NCI-H524 (cell line): ENCODE data around the gene RHOBTB1.
"Not testable (repeated sequence)": the region's sequence is repeated elsewhere in the genome, so short reads cannot be mapped to it uniquely, and the experiment has no call there.

Experiments used
- DNase-seq, 2 experiments: peaks; one replicate each; lab custom pipeline; 2025; lab: John Stamatoyannopoulos, UW

Gene RHOBTB1

DNA sequence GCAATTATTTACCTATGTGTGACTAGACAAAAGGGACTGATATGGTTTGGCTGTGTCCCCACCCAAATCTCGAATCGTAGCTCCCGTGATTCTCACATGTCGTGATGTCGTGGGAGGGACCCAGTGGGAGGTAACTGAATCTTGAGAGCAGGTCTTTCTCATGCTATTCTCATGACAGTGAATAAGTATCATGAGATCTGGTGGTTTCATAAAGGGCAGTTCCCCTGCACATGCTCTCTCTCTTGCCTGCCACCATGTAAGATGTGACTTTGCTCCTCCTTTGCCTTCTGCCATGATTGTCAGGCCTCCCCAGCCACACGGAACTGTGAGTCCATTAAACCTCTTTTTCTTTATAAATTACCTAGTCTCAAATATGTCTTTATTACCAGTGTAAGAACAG, 37.2 kb downstream of the RHOBTB1 start:
- not testable (repeated sequence) for DNase-seq

DNA sequence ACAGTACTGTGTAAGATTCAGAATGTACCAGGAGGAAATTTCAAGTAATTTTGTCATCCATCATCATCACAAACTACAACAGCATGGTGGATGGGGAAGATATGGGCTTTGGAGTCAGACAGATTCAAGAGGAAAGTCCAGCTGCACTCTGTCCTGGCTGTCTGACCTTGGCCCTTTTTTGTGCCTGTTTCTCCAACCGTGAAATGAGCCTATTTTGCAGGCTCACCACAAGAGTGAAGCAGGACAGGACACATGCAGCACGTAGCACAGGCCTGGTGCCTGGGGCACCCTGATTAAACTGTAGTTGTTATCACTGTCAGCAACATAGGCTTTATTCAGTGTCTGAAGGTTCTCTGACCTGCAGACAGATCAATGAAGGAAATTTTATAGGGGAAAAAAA, 37.6 kb downstream of the RHOBTB1 start:
- DNase-seq: no peak

DNA sequence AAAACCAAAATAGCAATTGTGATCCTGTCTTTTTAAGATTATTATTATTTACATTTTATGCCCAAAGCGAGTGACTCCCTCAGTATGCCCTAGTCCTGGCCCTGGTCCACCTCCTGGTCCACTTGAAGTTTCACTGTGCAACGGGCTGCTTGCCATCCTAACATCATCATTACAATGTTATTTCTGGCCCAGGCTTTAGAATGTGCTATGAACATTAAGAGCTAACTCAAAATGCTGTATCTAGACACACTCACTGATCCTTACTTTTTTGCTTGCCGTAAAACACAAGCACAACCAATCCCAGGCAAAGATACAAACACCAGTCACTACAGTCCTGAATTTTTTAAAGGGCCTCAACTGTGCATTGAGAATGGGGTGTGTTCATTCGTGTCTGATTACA, 38.4 kb downstream of the RHOBTB1 start:
- DNase-seq: no peak

DNA sequence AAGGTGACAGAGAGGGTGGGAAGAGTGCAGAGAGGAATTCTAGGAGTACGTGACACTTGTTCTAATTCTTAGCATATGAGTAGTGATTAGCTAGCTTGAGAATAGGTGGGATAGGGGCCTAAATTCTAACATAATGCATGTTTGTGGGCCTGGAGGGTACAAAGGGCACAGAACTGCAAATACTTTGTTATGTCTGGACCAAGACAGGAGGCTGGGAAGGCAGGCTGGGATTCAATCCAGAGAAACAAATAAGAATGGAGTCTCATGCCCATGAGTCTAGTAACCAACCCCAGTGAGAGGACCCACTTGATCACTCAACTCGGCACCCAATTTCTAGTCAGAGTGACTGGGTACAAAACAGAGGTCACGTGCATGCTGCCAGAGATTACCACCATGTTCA, 40.9 kb downstream of the RHOBTB1 start:
- no peak for DNase-seq

DNA sequence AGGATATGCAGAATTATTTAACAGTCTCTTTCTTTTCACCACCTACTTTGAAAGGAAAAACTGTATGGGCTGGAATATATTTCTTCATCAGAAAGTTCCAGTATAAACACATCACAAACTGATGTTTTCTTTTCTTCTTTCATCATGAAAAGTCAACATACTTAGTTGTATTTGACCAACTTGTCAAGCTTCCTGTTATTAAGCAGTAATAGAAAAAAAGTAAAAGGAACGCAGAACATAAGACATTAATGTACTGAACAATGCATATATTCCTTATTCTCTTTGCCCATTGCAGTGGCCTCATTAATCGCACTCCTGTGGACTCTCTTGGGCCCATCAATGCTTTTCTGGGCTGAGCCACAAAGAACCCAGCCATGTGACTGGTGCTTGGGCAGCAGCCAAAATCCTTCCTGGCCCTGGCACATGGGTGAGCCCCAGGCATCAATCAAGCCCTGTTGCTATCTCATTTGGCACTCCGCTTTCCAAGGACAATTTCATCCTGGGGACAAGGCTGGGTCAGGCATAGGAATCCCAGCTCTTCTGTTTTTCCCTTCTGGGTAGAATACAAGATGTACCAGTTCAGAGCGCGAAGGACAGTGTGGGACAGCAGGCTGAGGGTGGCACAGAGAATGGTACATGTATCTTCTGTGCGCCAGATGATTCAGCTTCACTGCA, 42.3 kb downstream of the RHOBTB1 start:
- DNase-seq: no peak

DNA sequence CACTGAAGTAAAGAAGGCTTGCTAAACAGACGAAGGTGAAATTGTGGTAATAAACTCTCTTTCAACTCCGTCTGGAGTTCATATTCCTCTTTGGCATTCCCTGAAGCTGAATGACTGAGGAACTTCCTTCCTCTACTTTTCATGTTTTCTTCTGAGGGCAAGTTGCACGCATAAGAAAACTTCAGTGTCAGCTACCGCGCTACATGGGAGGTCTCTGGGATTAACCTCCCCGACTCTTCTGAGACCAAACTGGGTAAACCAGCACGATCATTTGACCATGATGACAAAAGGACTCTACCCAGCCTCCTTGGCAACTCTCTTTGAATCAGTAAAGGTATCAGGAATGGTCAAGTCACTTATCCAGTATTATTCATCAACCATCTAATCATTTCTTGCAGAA, 44.7 kb downstream of the RHOBTB1 start:
- no peak for DNase-seq

DNA sequence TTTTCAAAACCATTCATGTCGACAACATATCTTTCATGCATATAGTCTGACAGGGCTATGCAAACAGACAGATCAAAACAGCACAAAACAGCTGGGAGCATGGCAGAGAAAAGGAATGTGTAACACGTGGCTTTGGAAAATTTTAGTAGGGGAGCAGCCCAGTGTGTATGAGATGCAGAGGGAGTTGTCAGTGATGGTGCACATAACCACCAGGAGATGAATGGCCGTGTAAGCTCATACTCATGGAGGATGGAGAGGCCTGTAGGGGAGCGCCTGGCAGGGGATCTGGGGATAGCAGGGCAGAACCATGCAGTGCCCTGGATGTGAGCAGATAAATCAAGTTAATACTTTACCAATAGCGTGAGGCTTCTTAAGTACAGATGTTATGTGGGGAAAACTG, 45.7 kb downstream of the RHOBTB1 start:
- DNase-seq: no peak

DNA sequence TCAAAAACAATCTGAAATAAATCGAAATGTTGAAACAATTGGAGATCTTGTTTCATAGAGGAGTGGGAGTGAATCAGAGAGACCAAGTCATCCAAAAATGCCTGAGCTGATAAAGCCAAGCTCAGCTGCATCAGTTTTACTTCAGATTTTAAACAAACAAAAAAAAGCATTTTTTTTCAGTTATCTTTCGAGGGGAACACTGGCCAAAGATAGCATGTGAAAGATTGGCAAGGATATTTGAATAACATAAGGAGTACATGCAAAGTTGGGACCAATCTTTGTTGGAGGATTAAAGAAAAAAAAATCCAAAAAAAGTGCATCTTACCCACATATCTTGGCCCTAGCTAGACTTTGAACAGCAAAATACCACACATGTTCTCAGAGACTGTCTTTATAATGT, 47.2 kb downstream of the RHOBTB1 start:
- no peak for DNase-seq

DNA sequence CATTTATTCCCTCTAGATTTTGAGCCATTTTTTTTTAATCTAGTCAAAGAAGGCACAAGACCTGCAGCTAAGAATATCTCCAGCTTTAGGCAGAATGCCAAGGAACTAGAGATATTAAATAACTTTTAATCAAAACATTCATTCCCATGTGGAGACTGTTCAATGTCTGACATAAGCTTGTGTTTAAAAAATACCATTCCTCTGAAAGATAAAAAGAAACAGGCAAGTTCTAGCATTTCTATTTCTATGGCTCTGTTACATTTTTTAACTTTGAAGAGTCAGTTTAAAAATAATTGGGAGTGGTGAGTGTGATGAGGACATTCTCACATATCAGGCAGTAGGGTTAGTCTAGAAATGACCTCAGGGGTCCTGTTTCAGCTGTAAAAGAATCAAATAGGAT, 48.0 kb downstream of the RHOBTB1 start:
- DNase-seq: no peak

DNA sequence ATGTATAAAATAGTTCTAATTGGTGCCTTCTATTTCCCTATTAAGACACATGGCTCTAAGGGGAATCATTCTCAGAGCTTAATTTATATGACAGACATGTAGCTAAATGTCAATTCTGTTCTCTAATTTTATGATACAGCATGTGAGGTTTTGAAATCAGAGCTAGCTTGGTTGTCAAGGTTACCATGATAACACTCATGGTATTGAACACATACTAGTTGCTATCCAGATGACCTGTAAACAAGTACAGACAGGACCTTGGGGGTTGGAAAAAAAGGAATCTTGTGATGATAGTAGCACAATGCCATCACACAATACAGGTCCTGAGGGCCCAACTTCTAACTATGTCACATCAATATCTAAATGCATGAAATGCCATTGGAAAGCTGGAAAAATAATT, 49.2 kb downstream of the RHOBTB1 start:
- no peak for DNase-seq

DNA sequence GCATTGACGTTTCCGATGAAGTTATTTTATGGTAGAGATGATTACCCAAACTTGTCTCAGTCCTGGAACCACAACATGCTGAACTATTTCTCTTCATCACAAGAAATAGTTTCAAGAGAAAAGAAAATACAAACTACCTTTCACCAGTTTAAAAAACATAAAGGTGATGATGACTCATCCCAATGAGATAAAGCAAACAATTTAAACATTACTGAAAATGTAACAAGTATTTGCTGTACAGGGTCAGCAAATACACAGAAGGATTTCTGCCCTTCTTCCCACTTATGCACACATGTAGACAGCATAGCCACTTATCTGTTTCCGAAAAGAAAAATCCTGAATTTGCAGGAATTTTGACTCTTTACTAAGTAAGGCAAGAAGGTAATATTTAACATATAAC, 50.8 kb downstream of the RHOBTB1 start:
- no peak for DNase-seq

DNA sequence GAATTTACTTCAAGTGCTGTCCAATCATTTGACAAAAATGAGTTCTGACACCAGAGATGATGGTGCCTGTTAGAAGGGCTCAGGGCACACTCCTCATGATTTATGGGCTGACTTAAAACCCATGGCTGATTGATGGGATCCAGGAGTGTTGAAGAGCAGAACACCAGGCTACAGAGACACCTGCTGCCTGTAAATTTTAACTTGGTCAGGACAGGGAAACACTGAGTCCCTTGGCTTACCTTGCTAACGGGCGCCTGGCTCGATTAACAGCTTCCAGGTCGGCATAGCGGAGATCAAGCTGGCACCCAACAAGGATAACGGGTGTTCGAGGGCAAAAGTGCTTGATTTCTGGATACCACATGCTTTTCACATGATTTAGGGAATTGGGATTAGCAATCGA, 51.4 kb downstream of the RHOBTB1 start:
- no peak for DNase-seq

DNA sequence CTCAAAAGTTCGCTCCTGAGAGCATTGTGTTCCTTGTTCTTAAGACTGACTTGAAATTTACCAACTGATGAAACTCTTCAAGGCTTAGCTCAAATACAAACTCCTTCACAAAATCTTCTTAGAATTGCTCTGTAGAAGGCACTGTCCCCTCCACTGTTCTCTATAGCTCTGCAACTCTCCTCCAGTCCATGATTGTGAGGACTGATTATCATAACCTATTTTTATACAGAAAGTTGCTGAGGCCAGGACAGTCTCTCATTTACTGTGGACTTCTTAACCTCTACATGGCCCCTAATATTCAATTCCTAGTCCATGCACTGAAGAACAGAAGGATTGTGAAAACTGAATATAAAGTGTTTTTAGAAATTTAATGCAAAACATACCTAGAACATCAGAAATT, 53.2 kb downstream of the RHOBTB1 start:
- DNase-seq: no peak

DNA sequence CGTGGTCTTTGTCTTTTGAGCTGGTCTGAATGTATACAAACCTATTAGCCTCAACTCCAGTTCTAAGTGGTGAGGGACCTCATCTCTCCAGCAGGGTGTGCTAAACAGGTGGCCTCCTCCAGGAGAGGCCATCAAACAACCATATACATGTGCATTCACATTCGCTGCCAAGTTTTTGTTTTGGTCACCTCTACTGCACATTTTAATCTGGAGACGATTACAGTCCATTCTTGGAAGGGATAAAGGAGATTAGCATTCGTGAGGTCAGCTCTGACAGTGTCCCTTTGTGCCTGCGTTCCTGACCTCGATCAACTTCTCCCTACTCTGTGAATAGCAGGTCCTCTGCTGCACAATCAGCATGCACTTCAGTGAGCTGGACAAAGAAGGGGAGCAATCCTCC, 60.8 kb downstream of the RHOBTB1 start:
- DNase-seq: no peak

DNA sequence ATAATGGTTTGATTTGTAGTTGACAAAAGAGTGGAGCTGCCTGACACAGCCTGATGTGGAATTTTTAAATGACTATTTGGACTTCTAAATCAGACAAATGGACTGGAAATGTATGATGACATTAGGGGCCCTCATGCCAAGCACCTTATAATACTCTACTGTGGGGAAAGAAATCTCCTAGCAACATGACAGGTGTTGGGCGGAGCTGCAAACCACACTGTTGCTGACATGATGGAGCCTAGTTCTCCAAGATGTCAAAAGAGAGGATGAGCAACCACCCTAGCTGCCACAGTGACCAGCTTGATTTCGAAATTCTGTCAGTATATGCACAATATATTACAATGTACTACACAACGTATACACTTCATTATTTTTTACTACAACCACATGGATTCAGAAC, 65.8 kb downstream of the RHOBTB1 start:
- DNase-seq: no peak

DNA sequence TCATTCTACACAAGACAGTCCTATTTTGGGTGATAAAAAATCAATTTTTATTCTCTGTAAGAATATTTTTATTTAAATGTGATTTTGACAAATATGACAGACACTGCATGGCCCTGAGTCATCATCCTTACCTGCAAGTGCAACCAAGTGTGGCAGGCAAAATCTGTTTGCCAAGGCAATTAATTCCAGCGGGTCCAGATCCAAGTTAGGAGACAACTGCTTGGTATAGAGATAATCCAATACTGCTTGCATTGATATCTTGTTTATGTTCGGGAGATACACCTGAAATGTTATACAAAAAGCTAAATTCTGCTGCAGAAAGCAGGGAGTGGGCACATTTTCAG, 66.2 kb downstream of the RHOBTB1 start:
- DNase-seq: no peak

DNA sequence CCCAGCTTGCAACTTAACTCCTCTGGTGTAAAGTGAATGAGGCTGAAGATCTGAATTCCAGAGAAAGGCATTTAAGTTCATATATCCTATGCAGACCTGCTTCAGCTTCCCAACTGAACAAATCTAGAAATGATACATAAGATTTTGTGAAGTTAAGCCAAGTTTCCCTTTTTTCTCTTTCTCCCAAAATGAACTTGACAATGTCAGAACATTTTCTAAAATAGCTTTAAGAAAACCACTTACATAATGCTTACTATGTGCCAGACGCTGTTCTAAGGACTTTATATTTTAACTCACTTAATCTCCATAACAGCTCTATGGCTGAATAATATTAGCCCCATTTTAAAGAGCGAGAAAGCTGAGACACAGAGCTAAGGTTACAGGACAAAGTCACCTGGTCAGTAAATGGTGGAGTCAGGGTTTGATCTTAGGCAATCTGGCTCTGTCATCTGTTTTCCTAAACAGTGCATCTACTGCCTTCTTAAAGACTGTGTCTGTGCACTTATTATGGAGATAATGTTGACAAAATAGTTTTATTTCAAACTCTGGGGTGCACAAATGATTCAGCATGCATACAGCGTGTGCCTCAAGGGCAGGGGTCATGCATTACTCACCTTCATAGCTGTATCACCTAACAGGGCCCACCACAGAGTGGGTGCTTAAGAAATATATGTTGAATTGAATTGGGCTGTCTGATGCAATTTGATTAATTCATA, 66.8 kb downstream of the RHOBTB1 start:
- DNase-seq: no peak

DNA sequence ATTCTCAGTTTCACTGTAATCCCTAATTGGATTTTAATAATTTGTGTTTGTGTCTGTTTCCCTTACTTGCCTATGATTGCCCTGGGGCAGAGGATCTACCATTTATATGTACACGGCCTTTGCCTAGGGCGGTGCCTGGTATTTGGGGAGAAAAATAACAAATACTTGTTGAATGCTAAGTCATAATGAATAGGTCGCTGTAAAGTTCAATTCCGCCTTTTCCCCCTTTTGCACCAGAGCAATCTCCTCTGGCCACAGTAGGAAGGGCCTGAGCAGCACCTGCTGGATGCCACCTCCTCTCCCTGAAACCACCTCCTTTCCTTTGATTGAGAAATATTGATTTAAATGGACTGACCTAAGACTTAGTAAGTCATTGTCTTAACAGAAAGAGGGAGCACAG, 70.2 kb downstream of the RHOBTB1 start:
- DNase-seq: no peak

DNA sequence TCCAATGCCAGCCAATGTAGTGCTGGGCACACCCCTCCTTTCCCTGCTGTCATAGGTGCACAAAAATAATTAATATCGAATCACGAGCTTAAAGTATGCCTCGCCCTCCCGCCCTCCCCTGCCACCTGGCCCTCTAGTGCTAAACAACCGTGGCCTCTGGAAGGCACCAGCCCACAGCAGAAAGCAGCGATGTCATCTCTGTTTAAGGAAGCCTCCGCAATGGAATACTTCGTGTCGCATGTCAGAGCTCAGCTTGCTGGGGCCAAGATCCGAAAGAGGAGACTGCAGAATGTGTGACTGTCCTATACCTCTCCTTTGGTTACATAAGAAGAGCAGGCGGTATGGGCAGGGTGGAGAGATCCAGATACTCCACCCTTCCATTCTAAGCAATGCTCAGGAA, 71.5 kb downstream of the RHOBTB1 start:
- no peak for DNase-seq

DNA sequence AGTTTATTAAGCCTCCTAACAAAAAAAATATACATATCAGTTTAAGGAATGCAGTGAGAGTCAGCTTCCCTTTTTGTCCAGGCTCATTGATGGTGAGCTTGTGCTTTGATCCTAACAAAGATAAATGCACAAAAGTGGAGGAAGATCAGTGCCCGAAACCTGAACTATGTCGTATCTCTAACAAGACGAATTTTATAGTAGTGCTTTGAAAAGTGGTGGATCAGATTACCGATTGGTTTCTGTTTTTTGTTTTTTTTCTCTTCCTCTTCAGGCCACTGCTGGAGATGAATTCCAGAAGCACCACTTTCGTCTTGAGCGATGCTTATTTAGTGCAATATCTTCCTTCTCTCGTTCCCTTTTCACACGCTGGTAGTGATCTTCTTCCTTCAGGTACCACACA, 72.8 kb downstream of the RHOBTB1 start:
- no peak for DNase-seq

DNA sequence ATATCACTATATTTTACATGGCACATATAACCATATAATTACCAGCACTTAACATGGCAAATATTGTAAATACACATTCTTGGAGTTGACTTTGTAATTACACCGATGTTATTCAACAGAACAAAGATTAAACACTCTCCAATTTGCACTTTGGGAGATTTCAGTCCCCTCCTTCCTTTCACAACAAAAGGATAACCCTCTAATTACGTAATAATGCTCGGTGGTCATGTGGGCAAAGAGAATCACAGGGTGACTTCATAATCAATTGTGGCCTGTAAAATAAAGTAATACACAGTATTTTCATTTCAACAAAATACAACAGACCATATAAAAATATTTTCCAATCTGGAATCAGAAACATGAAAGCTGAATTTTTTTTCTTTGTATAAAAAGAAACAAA, 73.2 kb downstream of the RHOBTB1 start:
- DNase-seq: no peak

DNA sequence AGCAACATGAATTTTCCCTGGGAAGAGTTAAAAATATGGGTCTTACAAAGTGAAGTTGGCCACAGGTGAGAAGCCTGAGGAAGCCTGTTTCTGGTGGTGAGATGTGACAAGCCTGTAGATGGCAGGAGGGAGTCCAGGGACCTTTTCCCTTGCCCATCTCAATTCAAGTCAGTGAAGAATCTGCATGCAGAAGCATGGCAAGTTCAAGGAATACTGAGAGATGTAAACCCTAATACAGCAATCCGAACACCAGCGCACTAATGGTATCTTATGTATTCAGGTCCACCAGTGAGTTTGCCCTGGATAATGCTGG, 73.6 kb downstream of the RHOBTB1 start:
- DNase-seq: no peak

DNA sequence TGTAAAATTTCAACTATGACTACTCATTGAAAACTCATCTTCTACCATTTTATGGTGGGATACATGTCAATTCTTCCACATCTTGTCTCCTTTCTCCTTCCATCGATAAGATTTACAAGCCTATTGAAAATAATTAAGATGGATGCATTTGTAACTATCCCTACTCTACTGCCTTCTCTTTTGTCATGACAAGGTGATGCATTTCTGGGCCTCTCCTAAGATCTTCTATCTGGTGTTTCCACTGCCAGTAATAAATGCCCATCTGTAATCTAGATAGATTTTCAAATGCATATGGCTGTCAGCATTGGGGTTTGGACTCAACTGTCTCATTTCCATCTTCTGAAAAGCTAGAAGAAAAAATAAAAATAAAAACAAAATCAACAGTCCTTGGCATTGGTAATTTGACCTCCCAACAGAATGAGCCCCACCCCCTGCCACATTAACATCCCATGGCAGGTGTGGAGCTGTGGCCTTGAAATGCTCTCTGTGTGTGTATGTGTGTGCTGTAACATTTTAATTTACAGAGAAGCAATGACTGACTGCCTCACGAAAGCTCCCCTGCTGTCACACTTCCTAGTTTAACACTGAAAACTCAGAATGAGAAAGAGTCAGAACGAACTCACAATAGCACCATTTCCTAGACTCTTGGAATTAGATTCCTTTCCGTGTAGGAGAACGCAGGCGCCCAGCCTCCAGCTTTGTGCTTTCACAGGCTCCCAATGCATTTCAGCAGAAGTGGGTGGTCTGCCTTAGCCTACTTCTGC, 74.2 kb downstream of the RHOBTB1 start:
- DNase-seq: no peak

DNA sequence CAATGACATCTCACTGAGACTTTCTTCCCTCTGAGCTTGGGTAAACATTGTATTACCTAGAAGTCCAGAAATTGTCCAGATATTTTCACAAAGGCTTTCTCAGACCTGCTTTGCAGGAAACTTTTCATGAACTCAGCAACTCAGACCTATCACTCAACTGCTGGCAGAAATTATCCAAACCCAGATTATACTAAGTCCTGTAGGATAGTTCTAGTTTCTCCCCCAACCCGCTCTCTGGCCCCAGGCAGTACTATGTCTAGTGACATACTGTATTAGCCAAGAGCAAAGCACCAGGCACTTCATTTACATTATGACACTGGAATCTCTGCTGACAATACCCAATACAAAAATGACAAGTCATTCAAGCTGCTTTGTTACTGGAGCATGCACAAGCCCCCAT, 75.0 kb downstream of the RHOBTB1 start:
- DNase-seq: no peak
